ENCODE results near the gene ABCG2. TPM values are rescaled to one million over a fixed set of nuclear protein-coding genes. Genes with fewer than 3 reads are reported as not detected.

Gene ABCG2
- total RNA-seq, 1 experiment from 2014 or later: 1.2 TPM

DNA sequence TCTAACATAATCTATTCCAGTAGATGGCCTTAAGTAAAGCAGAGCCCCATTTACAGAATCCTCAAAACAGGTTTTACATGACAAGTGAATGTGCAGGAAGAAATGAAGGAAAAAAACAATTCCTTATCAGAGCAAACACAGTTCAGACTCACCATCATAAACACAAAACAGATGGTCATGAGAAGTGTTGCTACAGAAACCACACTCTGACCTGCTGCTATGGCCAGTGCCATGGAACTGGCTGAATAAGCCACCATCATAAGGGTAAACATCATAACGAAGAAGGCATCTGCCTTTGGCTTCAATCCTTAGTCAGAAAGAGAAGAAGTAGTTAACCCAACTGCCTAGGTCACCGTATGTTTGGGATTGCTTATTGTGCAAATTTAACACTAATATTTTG is 61.1 kb downstream of the ABCG2 start:
- no peak for DNase-seq (ENCODE audit: low read depth)
- in situ Hi-C loops (cut with HindIII; ENCODE audit: low pct_unique_long_range_greater_than_20kb, low sequenced_read_pairs): no loop called here

DNA sequence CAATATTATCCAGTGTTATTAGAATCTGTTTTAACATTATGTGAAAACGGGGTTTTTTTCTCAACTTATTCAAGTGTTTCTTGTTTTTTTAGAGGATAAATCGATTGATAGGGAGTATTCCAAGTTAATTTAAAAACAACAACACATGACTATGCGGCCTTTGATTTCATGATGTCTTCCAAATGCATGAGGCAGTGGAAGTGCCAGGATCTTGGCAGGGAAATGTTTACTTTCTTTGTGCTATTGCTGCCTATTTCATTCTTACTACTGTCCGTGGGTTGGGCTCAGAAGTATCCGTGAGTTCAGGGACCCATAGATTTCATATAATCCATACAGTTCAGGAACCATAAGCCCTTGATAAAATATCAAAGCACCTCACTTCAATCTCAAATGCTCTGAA is 64.6 kb downstream of the ABCG2 start:
- in situ Hi-C loops (cut with HindIII; ENCODE audit: low pct_unique_long_range_greater_than_20kb, low sequenced_read_pairs): no loop called here
- DNase-seq (ENCODE audit: low read depth): no peak

- in situ Hi-C loops (cut with HindIII; ENCODE audit: low pct_unique_long_range_greater_than_20kb, low sequenced_read_pairs): no loop called here
Observed at GRCh38 chr4:88091378-88091777, 67.1 kb downstream of the ABCG2 start.

GRCh38 chr4:88090898-88091297 is 67.5 kb downstream of the ABCG2 start:
- in situ Hi-C loops (cut with HindIII; ENCODE audit: low pct_unique_long_range_greater_than_20kb, low sequenced_read_pairs): no loop called here

More at GRCh38 chr4:88091378-88091777, 67.1 kb downstream of the ABCG2 start:
- DNase-seq (ENCODE audit: low read depth): no peak

DNA sequence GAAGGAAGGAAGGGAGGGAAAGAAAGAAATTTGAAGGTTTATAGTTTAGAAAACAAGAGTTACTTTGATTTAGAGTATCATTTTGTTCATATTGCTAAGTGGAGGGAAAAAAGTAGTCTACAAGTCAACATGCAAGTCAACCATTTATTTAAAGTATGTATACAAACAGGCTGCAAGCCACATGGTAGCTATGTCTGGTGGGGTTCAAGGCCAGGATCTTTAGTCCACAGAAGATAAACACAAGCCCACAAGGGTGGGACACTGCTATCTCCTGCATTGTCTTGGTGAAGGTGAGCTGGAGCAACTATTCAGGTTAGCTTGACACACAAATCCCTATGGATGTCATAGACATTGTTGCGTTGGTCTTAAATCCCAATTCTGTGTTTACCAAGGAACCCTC is 71.4 kb downstream of the ABCG2 start:
- in situ Hi-C loops (cut with HindIII; ENCODE audit: low pct_unique_long_range_greater_than_20kb, low sequenced_read_pairs): no loop called here
- DNase-seq (ENCODE audit: low read depth): no peak

More at GRCh38 chr4:88090898-88091297, 67.5 kb downstream of the ABCG2 start:
- DNase-seq (ENCODE audit: low read depth): no peak

- in situ Hi-C loops (cut with HindIII; ENCODE audit: low pct_unique_long_range_greater_than_20kb, low sequenced_read_pairs): no loop called here
- DNase-seq (ENCODE audit: low read depth): no peak
Observed at GRCh38 chr4:88080626-88081025, 77.8 kb downstream of the ABCG2 start.

- in situ Hi-C loops (cut with HindIII; ENCODE audit: low pct_unique_long_range_greater_than_20kb, low sequenced_read_pairs): no loop called here
- DNase-seq (ENCODE audit: low read depth): no peak
Observed at GRCh38 chr4:88078579-88078978, 79.9 kb downstream of the ABCG2 start.

DNA sequence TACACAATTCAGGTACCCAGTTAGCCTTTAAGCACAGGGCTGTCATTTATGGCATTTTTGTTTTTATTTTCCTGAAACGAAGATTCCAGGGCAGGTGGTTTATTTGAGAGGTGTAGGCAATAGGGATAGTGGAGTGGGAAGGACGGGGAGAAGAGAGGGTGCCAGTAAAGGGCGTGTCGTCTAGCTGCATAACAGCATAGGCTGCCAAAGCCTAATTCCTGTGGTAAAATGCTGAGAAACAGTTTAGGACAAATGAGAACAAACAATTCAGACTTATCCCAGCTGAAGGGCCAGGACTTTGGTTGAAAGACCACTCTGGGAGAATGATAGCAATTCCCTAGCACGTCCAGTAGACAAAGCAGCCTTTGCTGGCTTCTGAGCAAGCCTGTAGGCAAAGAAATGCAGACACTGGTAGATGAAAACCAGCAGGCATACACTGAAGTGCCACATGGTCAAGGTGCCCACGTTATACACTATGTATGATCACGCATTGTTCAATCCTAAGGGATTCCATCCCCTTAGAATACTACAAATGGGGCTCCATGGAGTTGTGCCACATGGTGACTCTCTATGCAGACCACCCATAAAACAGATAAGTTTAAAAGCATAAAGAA is 80.4 kb downstream of the ABCG2 start:
- DNase-seq (ENCODE audit: low read depth): no peak
- in situ Hi-C loops (cut with HindIII; ENCODE audit: low pct_unique_long_range_greater_than_20kb, low sequenced_read_pairs): no loop called here

DNA sequence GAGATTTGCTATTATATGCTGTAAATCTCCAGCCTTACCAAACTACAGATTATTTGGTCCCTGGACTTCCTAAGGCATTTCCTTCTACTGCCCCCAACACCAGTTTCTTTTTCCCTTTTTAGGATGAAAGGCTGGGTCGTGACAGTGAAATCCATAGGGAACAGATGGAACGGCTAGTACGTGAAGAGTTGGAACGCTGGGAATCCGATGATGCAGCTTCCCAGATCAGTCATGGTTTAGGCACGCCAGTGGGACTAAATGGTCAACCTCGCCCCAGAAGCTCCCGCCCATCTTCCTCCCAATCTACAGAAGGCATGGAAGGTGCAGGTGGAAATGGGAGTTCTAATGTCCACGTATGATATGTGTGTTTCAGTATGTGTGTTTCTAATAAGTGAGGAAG is 83.1 kb downstream of the ABCG2 start:
- in situ Hi-C loops (cut with HindIII; ENCODE audit: low pct_unique_long_range_greater_than_20kb, low sequenced_read_pairs): no loop called here
- no peak for DNase-seq (ENCODE audit: low read depth)

- no peak for DNase-seq (ENCODE audit: low read depth)
- in situ Hi-C loops (cut with HindIII; ENCODE audit: low pct_unique_long_range_greater_than_20kb, low sequenced_read_pairs): no loop called here
Observed at GRCh38 chr4:88070031-88070430, 88.4 kb downstream of the ABCG2 start.

DNA sequence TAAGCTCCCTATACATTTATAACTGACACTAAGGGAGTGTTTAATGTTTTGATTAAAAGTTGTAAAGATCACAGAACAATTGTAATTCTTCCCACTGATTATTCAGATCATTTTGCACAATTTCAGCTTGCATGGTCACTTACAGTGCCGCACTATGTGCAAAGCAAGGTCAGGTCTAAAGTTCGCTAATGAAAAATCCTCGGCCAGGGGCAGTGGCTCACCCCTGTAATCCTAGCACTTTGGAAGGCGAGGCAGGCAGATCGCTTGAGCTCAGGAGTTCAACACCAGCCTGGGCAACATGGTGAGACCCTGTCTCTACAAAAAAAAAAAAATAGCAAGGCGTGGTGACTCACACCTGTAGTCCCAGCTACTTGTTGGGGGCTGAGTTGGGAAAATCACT is 94.0 kb downstream of the ABCG2 start:
- in situ Hi-C loops (cut with HindIII; ENCODE audit: low pct_unique_long_range_greater_than_20kb, low sequenced_read_pairs): no loop called here
- no peak for DNase-seq (ENCODE audit: low read depth)

GRCh38 chr4:88063634-88064296 is 94.7 kb downstream of the ABCG2 start:
- in situ Hi-C loops (cut with HindIII; ENCODE audit: low pct_unique_long_range_greater_than_20kb, low sequenced_read_pairs): no loop called here
- no peak for DNase-seq (ENCODE audit: low read depth)

GRCh38 chr4:88062843-88063242 is 95.6 kb downstream of the ABCG2 start:
- in situ Hi-C loops (cut with HindIII; ENCODE audit: low pct_unique_long_range_greater_than_20kb, low sequenced_read_pairs): no loop called here
- DNase-seq (ENCODE audit: low read depth): no peak

- in situ Hi-C loops (cut with HindIII; ENCODE audit: low pct_unique_long_range_greater_than_20kb, low sequenced_read_pairs): no loop called here
- no peak for DNase-seq (ENCODE audit: low read depth)
Observed at GRCh38 chr4:88062311-88062710, 96.1 kb downstream of the ABCG2 start.

DNA sequence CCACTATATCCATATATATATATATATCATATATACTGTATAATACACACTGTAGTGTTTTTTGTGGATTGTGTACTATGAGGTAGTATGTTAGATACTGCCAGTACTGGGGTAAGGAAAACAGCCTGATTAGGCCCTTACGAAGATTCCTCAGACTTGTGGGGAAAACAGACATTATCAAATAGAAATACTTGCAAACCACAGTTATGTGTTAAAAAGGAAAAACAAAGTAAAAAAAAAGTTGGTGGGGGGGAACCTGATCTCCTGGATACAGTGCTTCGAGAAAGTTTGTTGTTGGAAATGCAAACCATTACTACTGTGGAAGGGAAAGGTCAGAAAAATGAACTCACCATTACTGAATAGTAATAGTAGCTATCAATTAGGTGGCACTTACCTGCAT is 98.0 kb downstream of the ABCG2 start:
- in situ Hi-C loops (cut with HindIII; ENCODE audit: low pct_unique_long_range_greater_than_20kb, low sequenced_read_pairs): no loop called here
- no peak for DNase-seq (ENCODE audit: low read depth)

- in situ Hi-C loops (cut with HindIII; ENCODE audit: low pct_unique_long_range_greater_than_20kb, low sequenced_read_pairs): no loop called here
- no peak for DNase-seq (ENCODE audit: low read depth)
Observed at GRCh38 chr4:88059766-88060165, 98.7 kb downstream of the ABCG2 start.

- no peak for DNase-seq (ENCODE audit: low read depth)
- in situ Hi-C loops (cut with HindIII; ENCODE audit: low pct_unique_long_range_greater_than_20kb, low sequenced_read_pairs): no loop called here
Observed at GRCh38 chr4:88058295-88058694, 100.1 kb downstream of the ABCG2 start.

DNA sequence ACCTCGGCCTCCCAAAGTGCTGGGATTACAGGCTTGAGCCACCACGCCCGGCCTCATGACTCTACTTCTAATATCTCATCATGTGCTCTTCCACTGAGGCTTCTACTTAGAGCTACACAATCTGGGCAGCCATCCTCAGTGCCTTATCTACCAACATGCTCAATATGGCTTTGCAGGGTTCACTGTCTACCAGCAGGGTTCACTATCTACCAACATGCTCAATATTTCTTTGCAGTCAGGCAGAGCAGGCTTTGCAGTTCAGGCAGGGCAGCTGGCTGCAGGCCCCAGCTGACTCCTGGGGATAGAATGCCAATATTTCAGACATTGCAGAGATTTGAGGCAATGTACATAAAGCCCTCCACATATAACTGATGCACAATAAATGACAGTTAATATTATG is 103.5 kb downstream of the ABCG2 start:
- in situ Hi-C loops (cut with HindIII; ENCODE audit: low pct_unique_long_range_greater_than_20kb, low sequenced_read_pairs): no loop called here
- peak; percentile 27 for DNase-seq (ENCODE audit: low read depth)

DNA sequence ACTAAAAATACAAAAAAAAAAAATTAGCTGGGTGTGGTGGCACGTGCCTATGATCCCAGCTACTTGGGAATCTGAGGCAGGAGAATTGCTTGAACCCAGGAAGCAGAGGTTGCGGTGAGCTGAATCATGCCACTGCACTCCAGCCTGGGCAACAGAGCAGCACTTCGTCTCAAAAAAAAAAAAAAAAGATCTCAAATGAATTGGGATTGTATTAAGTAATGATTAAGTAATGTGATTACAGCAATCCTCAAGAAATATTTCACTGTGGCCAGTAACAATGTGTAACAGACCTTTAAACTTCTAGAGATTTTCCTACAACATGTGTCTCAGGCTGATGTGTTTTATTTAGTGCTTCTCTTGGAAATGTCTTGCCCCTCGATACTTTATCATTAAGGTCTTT is 104.2 kb downstream of the ABCG2 start:
- in situ Hi-C loops (cut with HindIII; ENCODE audit: low pct_unique_long_range_greater_than_20kb, low sequenced_read_pairs): no loop called here
- DNase-seq (ENCODE audit: low read depth): peak; percentile 22

GRCh38 chr4:88045021-88045420 is 113.4 kb downstream of the ABCG2 start:
- no peak for DNase-seq (ENCODE audit: low read depth)
- in situ Hi-C loops (cut with HindIII; ENCODE audit: low pct_unique_long_range_greater_than_20kb, low sequenced_read_pairs): no loop called here

Measured in Caki2 (cell line).